Thymus (tissue), 11 donors: Measurements from ENCODE around the gene SNRPN. TPM values are rescaled to one million over a fixed set of nuclear protein-coding genes. Genes with fewer than 3 reads are reported as not detected.
"Not testable (repeated sequence)": the region's sequence is repeated elsewhere in the genome, so short reads cannot be mapped to it uniquely, and the experiment has no call there.

Source experiments
- DNase-seq, 9 donors: peaks; one replicate each; pipeline ENCODE4 v3.0.0-alpha.2; 2013; ENCODE audit warnings: low spot score in 9 of 9, low read depth in 6 of 9, missing footprints in 1 of 9
- H3K27ac ChIP-seq, 2 donors: one replicate each; pipeline ENCODE4 v1.5.1; 2013; ENCODE audit warnings: control low read depth in 1 of 2, low read depth in 1 of 2, low read length in 1 of 2, mild to moderate bottlenecking in 1 of 2, moderate library complexity in 1 of 2
- H3K27me3 ChIP-seq, 2 donors: one replicate each; pipeline ENCODE4 v1.5.1; 2013; ENCODE audit warnings: low read length in 1 of 2; ENCODE audit not compliant: control insufficient read depth in 2 of 2, insufficient read depth in 1 of 2
- H3K36me3 ChIP-seq, 2 donors: one replicate each; pipeline ENCODE4 v1.5.1; 2013; ENCODE audit warnings: low read length in 1 of 2, mild to moderate bottlenecking in 1 of 2, moderate library complexity in 1 of 2; ENCODE audit not compliant: control insufficient read depth in 2 of 2, insufficient read depth in 2 of 2
- H3K4me1 ChIP-seq, 2 donors: one replicate each; pipeline ENCODE4 v1.5.1; 2013; ENCODE audit warnings: low read length in 2 of 2; ENCODE audit not compliant: control insufficient read depth in 2 of 2, insufficient read depth in 2 of 2
- H3K4me3 ChIP-seq, 2 donors: one replicate each; pipeline ENCODE4 v1.5.1; 2013; ENCODE audit warnings: low read length in 2 of 2, control low read depth in 1 of 2, mild to moderate bottlenecking in 1 of 2
- H3K9me3 ChIP-seq, 2 donors: one replicate each; pipeline ENCODE4 v1.5.1; 2013; ENCODE audit warnings: low read length in 1 of 2, mild to moderate bottlenecking in 1 of 2; ENCODE audit not compliant: control insufficient read depth in 2 of 2, insufficient read depth in 1 of 2
- WGBS: extraction: QIAGEN DNeasy Blood & Tissue Kit; methylation state at CpG from one replicate; pipeline ENCODE4 v1.1.7; 2013; 5-methylcytosine and 5-hydroxymethylcytosine counted together
- polyA plus RNA-seq: library from polyadenylated mRNA; stranded (reverse); fragments of 200-250 nt; gene quantifications from one replicate; pipeline ENCODE4 v1.2.3, GENCODE V29; 2013
- total RNA-seq: library from RNA; stranded (reverse); fragments of 120-200 nt; gene quantifications from one replicate; pipeline ENCODE4 v1.2.4, GENCODE V29; 2013
- donor health status: healthy.

The SNRPN gene
- total and polyA plus RNA-seq, 2 donors, result 148 to 149 TPM

- 43% methylated on average over 28 of the region's 28 CpGs for WGBS
These were observed 1.5 kb downstream of the SNRPN start for GRCh38 chr15:24956111-24956838.

GRCh38 chr15:24957691-24958090 lies 2.9 kb downstream of the SNRPN start:
- no peaks in the 10 kb centered on the region for H3K27me3 ChIP-seq
- no peaks in the 10 kb centered on the region for H3K4me1 ChIP-seq
- peaks cover 0 to 10% of the 10 kb centered on the region in 2 donors for H3K9me3 ChIP-seq
- H3K4me3 ChIP-seq, result no peak overlapping the region
- H3K36me3 ChIP-seq, result peaks cover 0 to 3% of the 10 kb centered on the region in 2 donors
- DNase-seq, result no peak
- WGBS, result 91% methylated on average over 2 of the region's 2 CpGs
- no peak overlapping the region for H3K27ac ChIP-seq

More at GRCh38 chr15:24956111-24956838, 1.5 kb downstream of the SNRPN start:
- no peaks in the 10 kb centered on the region for H3K36me3 ChIP-seq
- peak; percentile 58 to 93 (median 73) for DNase-seq
- H3K9me3 ChIP-seq, result peaks cover 0 to 10% of the 10 kb centered on the region in 2 donors
- H3K27ac ChIP-seq, result peak overlapping the region; percentile 93 to 98
- H3K4me1 ChIP-seq, result no peaks in the 10 kb centered on the region
- peak overlapping the region; percentile 55 to 81 for H3K4me3 ChIP-seq
- H3K27me3 ChIP-seq, result no peaks in the 10 kb centered on the region

GRCh38 chr15:24961967-24962366 lies 7.2 kb downstream of the SNRPN start:
- H3K36me3 ChIP-seq, result peaks cover 10 to 20% of the 10 kb centered on the region in 2 donors
- WGBS, result 94% methylated on average over 4 of the region's 4 CpGs

GRCh38 chr15:24962880-24963279 lies 8.1 kb downstream of the SNRPN start:
- WGBS, result 97% methylated on average over 4 of the region's 4 CpGs
- Histone ChIP-seq H3K36me3 (peaks cover 10 to 23% of the 10 kb centered on the region in 2 donors), H3K4me1 (no peaks in the 10 kb centered on the region), H3K27ac (no peak overlapping the region), H3K4me3 (no peak overlapping the region), H3K27me3 (no peaks in the 10 kb centered on the region), H3K9me3 (peaks cover 1 to 3% of the 10 kb centered on the region in 2 donors)
- DNase-seq, result no peak

More at GRCh38 chr15:24961967-24962366, 7.2 kb downstream of the SNRPN start:
- Histone ChIP-seq H3K4me3 (no peak overlapping the region), H3K27ac (no peak overlapping the region), H3K9me3 (peaks cover 1 to 3% of the 10 kb centered on the region in 2 donors), H3K4me1 (no peaks in the 10 kb centered on the region), H3K27me3 (no peaks in the 10 kb centered on the region)
- DNase-seq, result no peak

GRCh38 chr15:24966364-24967103 lies 11.7 kb downstream of the SNRPN start:
- H3K27ac ChIP-seq, result no peak overlapping the region
- H3K4me3 ChIP-seq, result no peak overlapping the region
- no peaks in the 10 kb centered on the region for H3K27me3 ChIP-seq
- no peaks in the 10 kb centered on the region for H3K4me1 ChIP-seq
- DNase-seq, result no peak
- peaks cover 13 to 31% of the 10 kb centered on the region in 2 donors for H3K36me3 ChIP-seq
- H3K9me3 ChIP-seq, result peaks cover 2 to 3% of the 10 kb centered on the region in 2 donors
- WGBS, result 83% methylated on average over 4 of the region's 4 CpGs

GRCh38 chr15:24971052-24971451 lies 16.3 kb downstream of the SNRPN start:
- Histone ChIP-seq H3K4me1 (no peaks in the 10 kb centered on the region), H3K27me3 (no peaks in the 10 kb centered on the region), H3K4me3 (no peak overlapping the region), H3K36me3 (peaks cover 17 to 28% of the 10 kb centered on the region in 2 donors), H3K9me3 (peaks cover 2 to 3% of the 10 kb centered on the region in 2 donors), H3K27ac (no peak overlapping the region)
- WGBS, result 86% methylated on average over 3 of the region's 3 CpGs
- DNase-seq, result no peak

GRCh38 chr15:24971772-24972171 lies 17.0 kb downstream of the SNRPN start:
- H3K9me3 ChIP-seq, result peaks cover 1 to 2% of the 10 kb centered on the region in 2 donors
- WGBS, result 94% methylated on average over 8 of the region's 8 CpGs

GRCh38 chr15:24972707-24973106 lies 17.9 kb downstream of the SNRPN start:
- H3K27me3 ChIP-seq, H3K4me3 ChIP-seq, H3K4me1 ChIP-seq, H3K9me3 ChIP-seq, H3K27ac ChIP-seq, DNase-seq: not testable (repeated sequence)
- peaks cover 17 to 22% of the 10 kb centered on the region in 2 donors for H3K36me3 ChIP-seq
- WGBS, result 94% methylated on average over 5 of the region's 5 CpGs

More at GRCh38 chr15:24971772-24972171, 17.0 kb downstream of the SNRPN start:
- Histone ChIP-seq H3K27ac (no peak overlapping the region), H3K4me3 (no peak overlapping the region), H3K36me3 (peaks cover 14 to 22% of the 10 kb centered on the region in 2 donors), H3K4me1 (no peaks in the 10 kb centered on the region), H3K27me3 (no peaks in the 10 kb centered on the region)
- DNase-seq, result no peak

- no peak overlapping the region for H3K27ac ChIP-seq
- WGBS, result 89% methylated on average over 3 of the region's 3 CpGs
- H3K4me1 ChIP-seq, result no peaks in the 10 kb centered on the region
- H3K9me3 ChIP-seq, result peaks cover 0 to 2% of the 10 kb centered on the region in 2 donors
- no peak overlapping the region for H3K4me3 ChIP-seq
- H3K27me3 ChIP-seq, result no peaks in the 10 kb centered on the region
- peaks cover 17 to 21% of the 10 kb centered on the region in 2 donors for H3K36me3 ChIP-seq
- DNase-seq, result no peak
These were observed 22.1 kb downstream of the SNRPN start for GRCh38 chr15:24976932-24977331.
